GM19455 (cell line): Measurements from ENCODE around the gene SRD5A1.
A peak's percentile ranks its signal among the peaks of the same experiment; 100 is the strongest.
"Not testable (repeated sequence)": the region's sequence is repeated elsewhere in the genome, so short reads cannot be mapped to it uniquely, and the experiment has no call there.

Source experiments
- ATAC-seq: cut with Tn5 transposase; IDR thresholded peaks from one replicate; pipeline ENCODE4 v1.9.1; 2021; ENCODE audit not compliant: unreplicated experiment

The SRD5A1 gene

DNA sequence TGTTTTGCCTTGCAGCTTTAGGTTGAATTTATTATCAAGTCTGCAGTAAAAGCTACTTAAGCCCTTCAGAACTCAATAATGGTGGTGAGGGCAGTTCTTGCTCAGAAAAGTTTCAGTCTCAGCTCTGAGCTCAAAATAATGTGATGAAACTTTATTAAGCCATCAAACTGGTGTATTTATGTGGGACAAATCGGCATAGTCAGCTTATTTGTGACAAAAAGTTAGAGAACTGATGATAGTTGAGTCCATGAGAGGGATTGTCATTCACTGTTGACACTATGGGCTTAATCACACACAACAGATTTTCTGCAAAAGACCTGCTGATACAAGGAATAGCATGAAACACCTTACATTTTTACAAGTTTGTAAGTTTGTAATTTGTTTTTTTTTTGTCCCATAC, 9.4 kb downstream of the SRD5A1 start:
- ATAC-seq = no peak

DNA sequence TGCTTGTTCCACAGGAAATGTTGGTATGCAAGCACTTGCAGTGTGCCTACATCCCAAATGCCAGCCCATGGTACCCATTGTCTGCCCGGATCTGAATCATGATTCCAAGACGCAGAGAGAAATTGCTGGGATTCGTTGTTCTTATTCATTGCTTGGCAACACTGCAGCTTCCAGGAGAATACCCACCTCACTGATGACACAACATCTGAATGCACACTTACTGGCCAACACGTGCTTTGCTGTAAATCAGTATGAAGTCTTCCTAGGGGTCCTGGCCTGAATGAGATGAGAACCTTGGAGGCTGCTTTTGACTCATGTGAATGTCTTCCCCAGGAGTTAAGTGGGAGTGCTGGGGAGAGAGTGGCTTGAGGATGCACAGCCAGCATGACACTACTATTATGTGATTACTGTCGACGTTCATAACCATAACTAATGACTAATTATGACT, 11.6 kb downstream of the SRD5A1 start:
- no peak for ATAC-seq

GRCh38 chr5:6645571-6646362, 12.5 kb downstream of the SRD5A1 start:
- not testable (repeated sequence) for ATAC-seq

- ATAC-seq = no peak
Observed at GRCh38 chr5:6649186-6649585, 15.9 kb downstream of the SRD5A1 start.

- ATAC-seq = no peak
Observed at GRCh38 chr5:6649681-6650080, 16.4 kb downstream of the SRD5A1 start.

- peak; percentile 91 for ATAC-seq
Observed at GRCh38 chr5:6652025-6652424, 18.8 kb downstream of the SRD5A1 start.

GRCh38 chr5:6655432-6655831, 22.2 kb downstream of the SRD5A1 start:
- ATAC-seq = no peak

DNA sequence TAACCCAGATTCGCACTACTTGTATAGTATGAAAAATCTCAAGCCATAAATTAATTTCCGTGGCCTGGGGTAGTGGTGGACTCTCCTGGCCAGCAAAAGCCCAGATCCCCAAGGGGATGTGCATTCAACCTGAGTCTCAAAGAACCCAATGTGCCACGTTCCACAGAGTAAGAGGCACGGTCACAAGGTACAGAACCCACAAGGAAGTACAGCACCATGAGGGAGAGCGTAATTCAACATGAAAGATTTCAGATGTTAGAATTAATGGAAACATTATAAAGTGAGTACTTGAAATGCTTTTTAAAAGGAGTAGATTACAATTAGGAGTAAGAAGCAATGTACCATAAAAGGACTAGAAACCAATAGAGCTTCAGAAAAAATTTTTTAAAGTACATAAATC, 23.4 kb downstream of the SRD5A1 start:
- ATAC-seq = no peak

DNA sequence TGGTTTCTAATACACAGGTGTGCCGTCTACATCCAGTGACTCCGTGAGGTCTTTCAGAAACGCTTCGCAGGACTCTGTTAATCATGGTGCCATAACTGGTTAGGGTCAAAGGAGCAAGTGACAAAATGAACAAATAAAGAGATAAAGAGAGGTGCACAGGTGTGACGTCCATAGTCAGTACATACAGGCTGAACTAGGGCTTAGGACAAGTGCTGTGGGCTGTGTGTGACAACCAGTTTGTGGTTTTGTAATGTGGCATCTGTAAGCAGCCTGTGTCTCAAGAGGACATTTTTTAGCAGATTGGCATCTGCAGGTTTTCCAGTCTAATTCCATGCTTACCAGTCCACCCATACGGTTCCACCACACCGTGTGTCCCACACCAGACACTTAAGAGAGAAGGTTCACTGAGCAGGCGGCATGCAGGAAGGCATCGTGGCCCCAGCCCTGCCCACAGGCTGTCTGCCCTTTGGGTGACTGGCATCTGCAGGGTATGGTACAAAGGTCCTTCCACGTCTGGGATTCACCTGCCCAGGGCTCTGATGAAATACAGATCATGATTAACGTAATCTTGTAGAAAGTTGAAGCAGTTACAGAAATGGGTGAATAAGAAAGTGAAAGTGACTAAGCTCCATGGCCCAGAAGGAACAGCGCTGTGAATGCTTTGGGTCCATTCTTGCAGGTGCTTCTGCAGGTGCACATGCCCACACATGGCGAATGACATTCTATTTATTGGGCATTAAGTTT, 26.9 kb downstream of the SRD5A1 start:
- ATAC-seq = peak; percentile 89

DNA sequence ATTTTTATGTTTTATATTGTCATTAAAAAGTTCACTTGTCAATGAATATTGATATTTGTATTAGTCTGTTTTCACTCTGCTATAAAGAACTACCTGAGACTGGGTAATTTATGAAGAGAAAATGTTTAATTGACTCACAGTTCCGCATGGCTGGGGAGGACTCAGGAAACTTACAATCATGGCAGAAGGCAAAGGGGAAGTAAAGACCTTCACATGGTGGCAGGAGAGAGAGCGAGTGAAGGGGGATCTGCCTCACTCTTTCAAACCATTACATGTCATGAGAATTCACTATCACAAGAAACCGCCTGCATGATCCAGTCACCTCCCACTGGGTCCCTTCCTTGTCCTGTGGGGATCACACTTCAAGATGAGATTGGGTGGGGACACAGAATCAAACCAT, 27.4 kb downstream of the SRD5A1 start:
- peak; percentile 36 for ATAC-seq

- ATAC-seq = no peak
Observed at GRCh38 chr5:6666762-6667161, 33.5 kb downstream of the SRD5A1 start.

DNA sequence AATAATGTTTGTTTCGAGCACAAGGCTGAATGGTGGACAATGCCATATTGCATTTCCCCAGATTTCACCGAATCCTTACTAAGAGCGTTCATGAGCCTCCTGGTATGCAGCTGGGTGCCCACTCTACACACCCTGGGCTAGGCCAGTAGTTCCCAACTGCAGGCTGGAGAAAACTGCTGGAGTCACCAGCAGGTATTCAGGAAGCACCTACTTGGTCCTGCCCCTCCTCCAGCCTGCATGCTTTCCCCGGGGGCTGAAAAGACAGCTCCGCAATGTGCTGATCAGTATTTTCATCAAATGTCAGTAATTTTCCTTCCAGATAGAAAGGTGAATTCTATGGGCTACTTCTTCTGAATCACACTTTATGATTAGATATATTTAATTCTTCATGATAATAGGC, 34.4 kb downstream of the SRD5A1 start:
- no peak for ATAC-seq

DNA sequence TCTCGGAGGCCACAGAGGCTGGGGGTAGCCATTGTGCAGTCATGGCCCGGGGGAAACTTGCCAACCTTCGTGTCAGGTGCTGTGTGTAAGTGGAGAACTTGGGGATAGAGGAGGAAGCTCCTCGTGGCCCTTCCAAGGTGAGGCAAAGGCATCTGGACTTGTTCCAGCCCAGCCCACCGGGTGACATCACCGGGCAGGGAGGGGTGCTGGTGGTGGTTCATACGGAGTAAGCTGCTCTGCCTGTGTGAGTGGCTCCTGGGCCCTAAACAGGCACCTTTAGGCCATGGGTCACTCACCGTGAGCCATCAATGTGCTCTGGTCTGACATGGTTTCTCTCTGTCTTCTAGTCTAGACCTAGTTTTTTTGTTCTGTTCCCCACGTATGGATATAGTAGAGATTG, 35.5 kb downstream of the SRD5A1 start:
- ATAC-seq = not testable (repeated sequence)

GRCh38 chr5:6673031-6673430, 39.8 kb downstream of the SRD5A1 start:
- no peak for ATAC-seq

DNA sequence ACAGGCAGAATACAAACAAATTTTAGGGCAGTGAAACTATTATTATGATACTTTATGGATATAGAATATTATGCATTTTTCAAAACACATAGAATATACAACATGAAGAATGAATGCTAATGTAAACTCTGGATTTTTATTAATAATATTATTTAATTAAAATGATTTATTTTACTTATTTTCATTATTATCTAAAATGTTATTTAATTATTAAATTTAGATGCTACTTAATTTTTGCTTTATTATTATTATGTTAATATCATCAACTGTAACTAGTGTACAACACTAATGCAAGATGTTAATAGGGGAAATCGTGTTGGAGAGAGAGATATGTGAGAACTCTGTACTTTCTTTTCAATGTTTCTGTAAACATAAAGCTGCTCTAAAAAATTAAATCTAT, 40.7 kb downstream of the SRD5A1 start:
- ATAC-seq = no peak

DNA sequence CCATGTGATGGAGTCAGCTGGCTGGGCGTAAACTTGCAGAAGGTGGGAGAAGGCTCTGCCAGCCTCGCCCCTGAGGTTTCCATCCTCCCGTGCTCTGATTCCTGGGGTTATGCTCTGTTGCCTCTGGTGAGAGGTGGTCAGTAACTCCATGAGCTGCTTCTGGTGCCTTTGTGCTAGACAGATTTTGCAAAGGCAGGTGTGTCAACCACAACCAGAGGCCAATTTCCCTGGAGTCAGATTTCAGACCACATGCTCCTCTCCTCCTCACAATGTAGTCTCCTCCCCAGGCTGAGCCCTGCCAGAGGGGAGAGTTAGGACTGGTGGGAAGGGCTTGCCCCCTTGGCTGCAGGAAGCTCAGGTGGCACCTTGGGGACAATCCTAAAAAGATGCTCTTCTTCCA, 41.2 kb downstream of the SRD5A1 start:
- no peak for ATAC-seq

GRCh38 chr5:6674886-6675285, 41.6 kb downstream of the SRD5A1 start:
- no peak for ATAC-seq

GRCh38 chr5:6675784-6676491, 42.7 kb downstream of the SRD5A1 start:
- no peak for ATAC-seq

DNA sequence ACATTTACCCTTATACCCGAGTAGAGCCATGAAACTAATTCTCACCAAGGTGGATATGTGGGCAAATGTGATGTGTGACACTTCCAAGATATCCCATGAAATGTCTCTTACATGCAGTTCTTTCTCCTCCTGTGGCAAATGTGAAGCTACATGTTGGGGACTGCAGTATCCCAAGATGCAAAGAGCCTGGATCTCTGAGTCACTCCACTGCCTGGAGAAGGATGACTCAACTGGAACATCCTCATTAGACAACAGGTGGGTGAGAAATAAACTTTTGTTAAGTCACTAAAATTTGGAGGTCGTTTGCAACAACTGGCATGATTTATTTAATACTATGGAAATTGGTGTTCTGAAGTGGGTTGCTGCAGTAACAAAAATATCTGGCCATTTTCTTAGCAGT, 43.5 kb downstream of the SRD5A1 start:
- ATAC-seq = no peak

- no peak for ATAC-seq
Observed at GRCh38 chr5:6678385-6678784, 45.1 kb downstream of the SRD5A1 start.

DNA sequence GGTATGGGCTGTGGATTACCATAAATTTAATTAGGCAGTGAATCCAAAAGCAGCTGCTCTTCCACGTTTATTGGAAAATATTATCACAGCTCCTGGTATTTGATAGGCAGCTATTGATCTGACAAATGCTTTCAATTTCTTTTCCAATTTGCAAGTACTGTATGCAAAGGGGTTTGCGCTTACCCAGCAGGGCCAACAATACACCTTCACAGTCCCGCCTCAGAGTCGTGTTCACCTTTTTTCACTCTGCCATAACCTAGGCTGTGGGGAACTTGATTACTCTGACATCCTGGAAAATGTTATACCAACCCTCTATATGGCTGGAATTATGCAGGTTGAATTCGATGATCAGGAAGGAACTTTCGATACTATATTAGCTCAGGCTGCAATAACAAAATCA, 47.7 kb downstream of the SRD5A1 start:
- no peak for ATAC-seq

DNA sequence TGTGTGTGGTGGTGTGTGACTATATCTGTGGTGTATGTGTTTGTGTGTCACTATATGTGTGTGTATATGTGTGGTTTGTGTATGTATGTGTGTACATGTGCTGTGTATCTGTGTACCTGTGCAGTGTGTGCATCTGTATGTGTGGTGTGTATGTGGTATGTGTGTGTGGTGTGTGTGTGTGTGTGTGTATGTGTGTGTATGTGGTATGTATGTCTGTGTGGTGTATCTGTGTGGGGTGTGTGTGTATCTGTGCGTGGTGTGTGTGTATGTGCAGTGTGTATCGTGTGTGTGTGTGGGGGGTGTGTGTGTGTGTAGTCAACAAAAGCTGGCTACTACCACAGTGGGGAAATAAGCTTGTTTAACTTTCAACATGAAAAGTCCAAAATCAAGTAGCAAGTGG, 48.4 kb downstream of the SRD5A1 start:
- no peak for ATAC-seq
